SU-DHL-6 (cell line): ENCODE results near the gene C10orf88.

Source experiments
- H2AFZ ChIP-seq: fragments of 200-600 bp; sonication (generic); 2 replicates; pipeline ENCODE4 v1.6.1; 2014; ENCODE audit warnings: low read depth, mild to moderate bottlenecking, moderate library complexity, mixed read lengths, antibody characterized with exemption, low read length; ENCODE audit not compliant: severe bottlenecking
- H3F3A ChIP-seq: fragments of 200-600 bp; shearing (Covaris generic); 2 replicates; pipeline ENCODE4 v1.6.0; 2016; ENCODE audit warnings: antibody characterized with exemption, mild to moderate bottlenecking; ENCODE audit not compliant: insufficient read depth
- H3K27ac ChIP-seq: fragments of 200-600 bp; sonication (generic); 2 replicates; pipeline ENCODE4 v1.5.1; 2016; ENCODE audit warnings: low read depth, mild to moderate bottlenecking, low read length, moderate library complexity, mixed read lengths
- H3K27me3 ChIP-seq: fragments of 200-600 bp; sonication (generic), shearing (Covaris generic); 2 replicates; pipeline ENCODE4 v1.6.0; 2014; ENCODE audit warnings: mild to moderate bottlenecking, low read length
- H3K36me3 ChIP-seq: fragments of 200-600 bp; sonication (generic); 2 replicates; pipeline ENCODE4 v1.6.1; 2014; ENCODE audit warnings: mild to moderate bottlenecking, low read length, mixed read lengths
- H3K4me2 ChIP-seq: fragments of 300-600, 200-600 bp; shearing (Covaris generic), sonication (generic); 2 replicates; pipeline ENCODE4 v1.6.0; 2014; ENCODE audit warnings: low read length, low read depth, mild to moderate bottlenecking; ENCODE audit not compliant: poor library complexity, severe bottlenecking
- H3K4me3 ChIP-seq: fragments of 200-600 bp; sonication (generic); 2 replicates; pipeline ENCODE4 v1.5.1; 2014; ENCODE audit warnings: antibody characterized with exemption, low read length, mild to moderate bottlenecking, mixed read lengths; ENCODE audit not compliant: insufficient read depth, poor library complexity, severe bottlenecking
- H3K79me2 ChIP-seq: fragments of 200-600 bp; sonication (generic); 2 replicates; pipeline ENCODE4 v1.6.1; 2014; ENCODE audit warnings: mild to moderate bottlenecking, low read length, moderate library complexity; ENCODE audit not compliant: insufficient read depth
- H3K9ac ChIP-seq: fragments of 200-600 bp; sonication (generic); 2 replicates; pipeline ENCODE4 v1.7.0; 2014; ENCODE audit warnings: mild to moderate bottlenecking, low read length
- H3K9me2 ChIP-seq: fragments of 200-600 bp; sonication (generic); replicated peaks from 2 replicates; pipeline ENCODE4 v1.6.1; 2014; ENCODE audit warnings: low read length; ENCODE audit not compliant: insufficient read depth
- H3K9me3 ChIP-seq: fragments of 200-600 bp; sonication (generic); 2 replicates; pipeline ENCODE4 v1.6.1; 2014; ENCODE audit warnings: low read length, mixed read lengths; ENCODE audit not compliant: insufficient read depth
- H4K20me1 ChIP-seq: fragments of 200-600 bp; sonication (generic); 2 replicates; pipeline ENCODE4 v1.6.1; 2014; ENCODE audit warnings: low read depth, mild to moderate bottlenecking, antibody characterized with exemption, low read length, moderate library complexity, mixed read lengths
- CTCF ChIP-seq: fragments of 200-600 bp; sonication (generic); IDR thresholded peaks from one replicate; pipeline ENCODE4 v1.5.1; 2017; ENCODE audit warnings: antibody characterized with exemption, mild to moderate bottlenecking, low read length, moderate library complexity; ENCODE audit not compliant: insufficient read depth, poor library complexity, severe bottlenecking
- EZH2phosphoT487 ChIP-seq: fragments of 200-600 bp; sonication (generic), shearing (Covaris generic); conservative IDR thresholded peaks from 2 replicates; pipeline ENCODE4 v1.6.1; 2018; ENCODE audit warnings: mild to moderate bottlenecking, antibody characterized with exemption, low read length, moderate library complexity, mixed read lengths

The C10orf88 gene

GRCh38 chr10:122968698-122969097 lies 14.7 kb upstream of the C10orf88 start:
- Histone ChIP-seq H3K36me3 (no peaks in the 10 kb centered on the region), H3K27me3 (no peaks in the 10 kb centered on the region), H3K4me2 (no peak overlapping the region), H2AFZ (no peak overlapping the region), H3K9me2 (no peaks in the 10 kb centered on the region), H3F3A (no peaks in the 10 kb centered on the region), H3K9ac (no peak overlapping the region), H4K20me1 (no peaks in the 10 kb centered on the region), H3K9me3 (peaks cover 4% of the 10 kb centered on the region; the same call in 1 of the 2 replicates), H3K27ac (no peak overlapping the region), H3K79me2 (no peaks in the 10 kb centered on the region), H3K4me3 (no peak overlapping the region)
- TF ChIP-seq EZH2phosphoT487 (no peak), CTCF (no peak)

- Histone ChIP-seq H3K79me2 (no peaks in the 10 kb centered on the region), H3K27ac (no peak overlapping the region), H3K9me3 (peaks cover 4% of the 10 kb centered on the region; the same call in 1 of the 2 replicates), H3K9me2 (no peaks in the 10 kb centered on the region), H3F3A (no peaks in the 10 kb centered on the region), H3K36me3 (no peaks in the 10 kb centered on the region), H2AFZ (no peak overlapping the region), H3K4me3 (no peak overlapping the region), H4K20me1 (no peaks in the 10 kb centered on the region), H3K4me2 (no peak overlapping the region), H3K9ac (no peak overlapping the region), H3K27me3 (no peaks in the 10 kb centered on the region)
- no peak for TF ChIP-seq EZH2phosphoT487
- TF ChIP-seq CTCF, result no peak
Measured at GRCh38 chr10:122966879-122967278, 12.9 kb upstream of the C10orf88 start.

- TF ChIP-seq CTCF (no peak), EZH2phosphoT487 (no peak)
- Histone ChIP-seq H3K79me2 (no peaks in the 10 kb centered on the region), H3F3A (no peaks in the 10 kb centered on the region), H3K27ac (no peak overlapping the region), H3K4me2 (no peak overlapping the region), H2AFZ (no peak overlapping the region), H3K9me3 (no peaks in the 10 kb centered on the region), H3K27me3 (no peaks in the 10 kb centered on the region), H3K36me3 (no peaks in the 10 kb centered on the region), H3K9ac (no peak overlapping the region), H3K4me3 (no peak overlapping the region), H3K9me2 (no peaks in the 10 kb centered on the region), H4K20me1 (no peaks in the 10 kb centered on the region)
Measured at GRCh38 chr10:122962405-122962804, 8.4 kb upstream of the C10orf88 start.
